ENCODE results near the gene VAT1L. TPM values are rescaled to one million over a fixed set of nuclear protein-coding genes. Genes with fewer than 3 reads are reported as not detected.

VAT1L gene
- total RNA-seq, 4 donors from 2014 or later, result 0.89 to 4.7 (median 2.3) TPM

DNA sequence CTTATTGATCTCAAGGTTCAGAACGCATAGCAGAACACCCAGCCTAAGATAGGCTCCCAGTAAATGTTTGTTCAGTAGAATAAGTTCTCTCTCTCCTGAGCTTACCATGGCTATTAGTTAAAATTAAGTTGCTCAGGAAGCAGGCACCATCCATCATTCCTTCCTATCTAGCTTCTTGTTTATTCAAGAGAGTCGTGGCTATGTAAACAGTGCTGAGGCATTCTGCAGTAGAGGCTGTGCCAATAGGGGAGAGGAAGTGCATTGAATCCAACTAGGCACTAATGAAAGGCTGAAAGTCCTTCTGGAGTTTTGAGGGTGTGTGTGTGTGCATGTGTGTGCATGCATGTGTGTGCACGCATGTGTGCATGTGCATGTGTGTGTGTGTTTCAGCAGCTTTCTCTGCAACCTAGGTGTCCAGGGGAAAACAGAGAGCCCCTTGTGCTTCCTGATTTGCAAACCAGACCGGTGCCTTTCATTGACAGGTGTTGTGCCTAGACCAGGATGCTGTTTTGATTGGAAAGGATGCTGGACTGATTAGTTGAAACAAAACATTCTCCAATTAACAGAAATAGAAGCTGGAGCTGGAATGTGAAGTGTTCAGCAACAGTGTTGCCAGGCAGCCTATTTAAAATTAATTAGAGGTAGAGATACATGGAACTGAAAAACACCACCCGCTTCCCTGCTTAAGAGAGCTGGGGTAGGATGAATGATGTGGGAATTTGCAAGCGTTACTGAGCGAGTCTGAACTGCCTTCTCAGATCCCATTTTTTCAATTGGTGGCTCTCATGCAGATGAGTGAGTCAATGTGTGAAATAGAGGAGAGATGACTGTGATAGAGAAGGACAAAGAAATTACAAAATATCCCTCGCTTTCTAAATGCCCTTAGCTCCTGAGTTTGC lies 130.7 kb downstream of the VAT1L start:
- Histone ChIP-seq H3K9me3 (no peaks in the 10 kb centered on the region), H3K4me3 (no peak overlapping the region), H3K27me3 (no peaks in the 10 kb centered on the region), H3K36me3 (no peaks in the 10 kb centered on the region), H3K4me1 (peaks cover 0 to 27% (median 10%) of the 10 kb centered on the region in 3 donors), H3K27ac (no peak overlapping the region)
- WGBS, 2 donors (ENCODE audit: low coverage in 1 of 2), result 27 to 28% methylated on average over 6 to 8 of the region's 8 CpGs
- no peak for TF ChIP-seq CTCF (IDR thresholded peaks at IDR 0.05)
- no peak for TF ChIP-seq POLR2A (IDR thresholded peaks at IDR 0.05)
- no peak for TF ChIP-seq EP300 (IDR thresholded peaks at IDR 0.05)
- no peak for TF ChIP-seq POLR2AphosphoS5 (IDR thresholded peaks at IDR 0.05)
- no peak for ATAC-seq

DNA sequence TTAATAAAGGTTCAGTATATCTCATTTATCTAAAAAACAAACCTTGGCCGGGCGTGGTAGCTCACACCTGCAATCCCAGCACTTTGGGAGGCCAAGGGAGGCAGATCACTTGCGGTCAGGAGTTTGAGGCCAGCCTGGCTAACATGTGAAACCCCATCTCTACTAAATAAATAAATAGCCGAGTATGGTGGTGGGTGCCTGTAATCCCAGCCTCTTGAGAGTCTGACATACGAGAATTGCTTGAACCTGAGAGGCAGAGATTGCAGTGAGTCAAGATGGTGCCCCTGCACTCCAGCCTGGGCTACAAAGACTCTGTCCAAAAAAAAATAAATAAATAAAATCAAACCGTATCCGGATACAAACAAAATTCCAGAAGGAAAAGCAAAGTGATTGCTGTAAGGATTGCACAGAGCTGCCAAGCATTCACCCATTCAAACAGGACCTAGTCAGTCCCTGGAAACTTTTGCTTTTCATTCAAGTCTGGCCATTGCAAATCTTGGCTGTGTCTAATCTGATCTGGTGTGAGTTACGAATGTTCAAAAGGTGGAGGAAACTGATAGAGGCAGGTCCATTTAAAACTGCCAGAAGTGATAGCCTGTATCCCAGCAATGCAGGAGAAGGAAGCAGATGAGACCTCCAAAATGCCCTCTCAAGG lies 131.5 kb downstream of the VAT1L start:
- Histone ChIP-seq H3K36me3 (no peaks in the 10 kb centered on the region), H3K4me1 (peaks cover 0 to 27% (median 10%) of the 10 kb centered on the region in 3 donors), H3K4me3 (no peak overlapping the region), H3K27ac (no peak overlapping the region), H3K27me3 (no peaks in the 10 kb centered on the region), H3K9me3 (no peaks in the 10 kb centered on the region)
- 46 to 73% methylated on average over 5 to 6 of the region's 8 CpGs for WGBS, 2 donors (ENCODE audit: low coverage in 1 of 2)
- TF ChIP-seq EP300 (IDR thresholded peaks at IDR 0.05) (no peak), POLR2AphosphoS5 (IDR thresholded peaks at IDR 0.05) (no peak), CTCF (IDR thresholded peaks at IDR 0.05) (no peak), POLR2A (IDR thresholded peaks at IDR 0.05) (no peak)
- no peak for ATAC-seq

DNA sequence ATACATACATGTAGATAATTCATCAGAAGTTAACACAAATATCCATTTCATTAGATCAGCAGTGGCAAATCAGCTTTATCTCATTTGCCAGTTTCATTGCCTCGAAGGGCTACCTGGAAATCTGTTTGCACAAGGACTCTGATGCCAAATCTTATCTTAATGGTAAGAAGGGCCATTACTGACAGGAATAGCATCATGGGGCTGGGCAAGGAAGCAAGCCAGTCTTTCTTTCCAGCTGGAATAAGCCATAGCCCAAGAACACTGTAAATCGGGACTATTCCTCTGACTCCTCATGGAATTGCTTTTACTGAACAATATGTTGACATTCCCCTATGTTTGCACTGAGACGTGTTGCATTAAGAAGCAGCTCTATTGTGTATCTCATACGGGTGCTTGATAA lies 132.6 kb downstream of the VAT1L start:
- no peak overlapping the region for H3K4me3 ChIP-seq
- H3K27ac ChIP-seq, result no peak overlapping the region
- ATAC-seq, result no peak

DNA sequence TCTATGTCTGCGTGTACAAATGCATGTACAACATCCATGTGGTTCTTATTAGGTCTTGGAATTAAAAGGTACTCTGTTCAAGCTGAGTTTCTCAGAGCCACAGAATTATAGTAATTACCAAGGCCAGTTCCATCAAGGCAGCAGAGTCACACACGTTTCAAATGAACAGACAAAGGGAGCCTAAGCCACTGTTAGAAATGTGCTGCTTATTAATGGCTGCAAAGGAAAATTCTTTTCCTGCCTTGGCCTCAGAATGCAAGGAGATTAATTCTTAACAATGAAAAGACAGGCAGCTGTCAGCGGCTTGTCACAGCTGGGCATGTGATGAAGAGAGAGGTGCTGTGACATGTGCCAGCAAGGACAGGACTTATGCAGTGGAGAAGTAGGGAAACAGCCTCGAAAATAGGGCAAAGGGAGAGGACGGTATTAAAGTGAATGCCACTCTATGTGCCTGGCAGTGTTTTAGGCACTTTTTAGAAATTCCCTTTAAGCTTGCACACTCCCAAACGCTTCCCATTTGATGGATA lies 133.9 kb downstream of the VAT1L start:
- WGBS, 2 donors (ENCODE audit: low coverage in 1 of 2), result 89 to 100% methylated on average over 5 to 6 of the region's 6 CpGs
- ATAC-seq, result no peak

More for the DNA sequence above, 132.6 kb downstream of the VAT1L start:
- Histone ChIP-seq H3K9me3 (no peaks in the 10 kb centered on the region), H3K27me3 (no peaks in the 10 kb centered on the region), H3K4me1 (peaks cover 0 to 27% (median 10%) of the 10 kb centered on the region in 3 donors), H3K36me3 (no peaks in the 10 kb centered on the region)
- 42 to 73% methylated on average over 4 of the region's 4 CpGs for WGBS, 2 donors (ENCODE audit: low coverage in 1 of 2)
- TF ChIP-seq CTCF (IDR thresholded peaks at IDR 0.05), result no peak
- no peak for TF ChIP-seq POLR2A (IDR thresholded peaks at IDR 0.05)
- TF ChIP-seq EP300 (IDR thresholded peaks at IDR 0.05), result no peak
- no peak for TF ChIP-seq POLR2AphosphoS5 (IDR thresholded peaks at IDR 0.05)

More for the DNA sequence above, 133.9 kb downstream of the VAT1L start:
- no peaks in the 10 kb centered on the region for H3K9me3 ChIP-seq
- H3K27me3 ChIP-seq, result no peaks in the 10 kb centered on the region
- H3K4me3 ChIP-seq, result no peak overlapping the region
- peaks cover 0 to 27% (median 10%) of the 10 kb centered on the region in 3 donors for H3K4me1 ChIP-seq
- no peak overlapping the region for H3K27ac ChIP-seq
- TF ChIP-seq CTCF (IDR thresholded peaks at IDR 0.05), result no peak
- no peak for TF ChIP-seq POLR2AphosphoS5 (IDR thresholded peaks at IDR 0.05)
- no peak for TF ChIP-seq POLR2A (IDR thresholded peaks at IDR 0.05)
- TF ChIP-seq EP300 (IDR thresholded peaks at IDR 0.05), result no peak
- H3K36me3 ChIP-seq, result no peaks in the 10 kb centered on the region
